Cardiac fibroblast (primary cell): ENCODE measurements around the gene RAB20.

Source experiments
- DNase-seq, 2 donors: peaks; one replicate each; pipeline versions ENCODE4 v3.0.0 to v3.0.0-alpha.2; 2010; ENCODE audit warnings: low read depth in 2 of 2
- H3K4me3 ChIP-seq, 2 donors: replicated peaks in 1 of 2; 1 replicate in 1 of 2; 2 replicates in 1 of 2; pipeline ENCODE4 v1.5.1; 2011; ENCODE audit warnings: low read depth in 2 of 2, low read length in 2 of 2, mild to moderate bottlenecking in 2 of 2, moderate library complexity in 1 of 2
- CTCF ChIP-seq: IDR thresholded peaks from one replicate; pipeline ENCODE4 v1.5.1; 2011; ENCODE audit warnings: low read depth, mild to moderate bottlenecking, low read length, inconsistent platforms

RAB20 gene

GRCh38 chr13:110560601-110561343 is 750 bp downstream of the RAB20 start:
- peak overlapping the region; percentile 73 to 86 for H3K4me3 ChIP-seq
- no peak for TF ChIP-seq CTCF
- DNase-seq, result peak; percentile 45 to 46

- H3K4me3 ChIP-seq, result peak overlapping the region; percentile 73 to 86
- TF ChIP-seq CTCF, result no peak
- no peak for DNase-seq
These were observed 1.5 kb downstream of the RAB20 start for GRCh38 chr13:110559986-110560385.

GRCh38 chr13:110559429-110559943 is 2.0 kb downstream of the RAB20 start:
- no peak for TF ChIP-seq CTCF
- peak overlapping the region; percentile 22 to 86 for H3K4me3 ChIP-seq
- peak; percentile 49 to 51 for DNase-seq

- DNase-seq, result no peak
- H3K4me3 ChIP-seq, result no peak overlapping the region
- no peak for TF ChIP-seq CTCF
These were observed 3.8 kb downstream of the RAB20 start for GRCh38 chr13:110557610-110558305.

GRCh38 chr13:110557082-110557481 is 4.4 kb downstream of the RAB20 start:
- no peak overlapping the region for H3K4me3 ChIP-seq
- no peak for DNase-seq
- TF ChIP-seq CTCF, result no peak

- no peak for DNase-seq
- no peak overlapping the region for H3K4me3 ChIP-seq
- no peak for TF ChIP-seq CTCF
These were observed 5.3 kb downstream of the RAB20 start for GRCh38 chr13:110556224-110556606.
